NCI-H226 (cell line): Measurements from ENCODE around the gene TXLNG.

Source experiments
- DNase-seq: peaks from one replicate; pipeline ENCODE4 v3.0.0-alpha.2; 2015

The TXLNG gene

GRCh38 chrX:16839219-16839851, 53.1 kb downstream of the TXLNG start:
- DNase-seq: no peak

GRCh38 chrX:16839852-16840460, 53.7 kb downstream of the TXLNG start:
- DNase-seq: peak; percentile 70

- no peak for DNase-seq
Observed at GRCh38 chrX:16842684-16843083, 56.4 kb downstream of the TXLNG start.

GRCh38 chrX:16843208-16843909, 57.1 kb downstream of the TXLNG start:
- no peak for DNase-seq

GRCh38 chrX:16845686-16846085, 59.4 kb downstream of the TXLNG start:
- DNase-seq: no peak

- DNase-seq: no peak
Observed at GRCh38 chrX:16848541-16848940, 62.3 kb downstream of the TXLNG start.

GRCh38 chrX:16851421-16851820, 65.2 kb downstream of the TXLNG start:
- no peak for DNase-seq

GRCh38 chrX:16851827-16852226, 65.6 kb downstream of the TXLNG start:
- no peak for DNase-seq

- no peak for DNase-seq
Observed at GRCh38 chrX:16852617-16853179, 66.4 kb downstream of the TXLNG start.

GRCh38 chrX:16853537-16853936, 67.3 kb downstream of the TXLNG start:
- DNase-seq: no peak

GRCh38 chrX:16855363-16856075, 69.3 kb downstream of the TXLNG start:
- DNase-seq: no peak

- peak; percentile 12 for DNase-seq
Observed at GRCh38 chrX:16856076-16856404, 69.8 kb downstream of the TXLNG start.

GRCh38 chrX:16856744-16857143, 70.5 kb downstream of the TXLNG start:
- DNase-seq: no peak

GRCh38 chrX:16862829-16863228, 76.6 kb downstream of the TXLNG start:
- DNase-seq: no peak

- no peak for DNase-seq
Observed at GRCh38 chrX:16867947-16868346, 81.7 kb downstream of the TXLNG start.

- DNase-seq: no peak
Observed at GRCh38 chrX:16868920-16869319, 82.7 kb downstream of the TXLNG start.

- peak; percentile 14 for DNase-seq
Observed at GRCh38 chrX:16869393-16870094, 83.3 kb downstream of the TXLNG start.

- peak; percentile 77 for DNase-seq
Observed at GRCh38 chrX:16870095-16870861, 84.0 kb downstream of the TXLNG start, which contains the start of gene RBBP7. Gene RBBP7, minus strand, starts transcription at chrX:16870362. Its CDS starts 309 bp downstream, at chrX:16870053.

GRCh38 chrX:16870862-16871815, 84.9 kb downstream of the TXLNG start:
- DNase-seq: no peak

- DNase-seq: no peak
Observed at GRCh38 chrX:16873106-16873505, 86.8 kb downstream of the TXLNG start.
